LoVo (cell line): Measurements from ENCODE around the gene TRIM28.
A peak's percentile ranks its signal among the peaks of the same experiment; 100 is the strongest.
"Not testable (repeated sequence)": the region's sequence is repeated elsewhere in the genome, so short reads cannot be mapped to it uniquely, and the experiment has no call there.

ENCODE experiments used
- DNase-seq: peaks from one replicate; pipeline ENCODE4 v3.0.0-alpha.2; 2016; ENCODE audit warnings: low spot score

The TRIM28 gene

GRCh38 chr19:58543826-58544590 lies at the start of gene TRIM28:
Gene TRIM28, plus strand, starts transcription at chr19:58544064. Its CDS starts 694 bp downstream, at chr19:58544758.
- peak; percentile 98 for DNase-seq

- no peak for DNase-seq
These were observed 46.2 kb upstream of the TRIM28 start for GRCh38 chr19:58497634-58498170.

- no peak for DNase-seq
These were observed 45.4 kb upstream of the TRIM28 start for GRCh38 chr19:58498316-58499020.

GRCh38 chr19:58499021-58499927 lies 44.6 kb upstream of the TRIM28 start:
- DNase-seq: peak; percentile 99

GRCh38 chr19:58500242-58500641 lies 43.6 kb upstream of the TRIM28 start:
- no peak for DNase-seq

GRCh38 chr19:58507602-58508223 lies 36.2 kb upstream of the TRIM28 start:
- DNase-seq: not testable (repeated sequence)

GRCh38 chr19:58509731-58510083 lies 34.2 kb upstream of the TRIM28 start:
- DNase-seq: no peak

GRCh38 chr19:58510084-58510862 lies 33.6 kb upstream of the TRIM28 start:
- DNase-seq: no peak

GRCh38 chr19:58511353-58512208 lies 32.3 kb upstream of the TRIM28 start, which contains the start of gene SLC27A5:
Gene SLC27A5, minus strand, starts transcription at chr19:58511992. Its CDS starts 37 bp downstream, at chr19:58511955.
- DNase-seq: no peak

- DNase-seq: no peak
These were observed 30.6 kb upstream of the TRIM28 start for GRCh38 chr19:58513213-58513693.

- peak; percentile 90 for DNase-seq
These were observed 29.9 kb upstream of the TRIM28 start for GRCh38 chr19:58513694-58514563.

GRCh38 chr19:58514564-58515022 lies 29.3 kb upstream of the TRIM28 start:
- DNase-seq: no peak

- DNase-seq: no peak
These were observed 28.6 kb upstream of the TRIM28 start for GRCh38 chr19:58515259-58515658.

GRCh38 chr19:58516246-58516836 lies 27.5 kb upstream of the TRIM28 start:
- DNase-seq: no peak

GRCh38 chr19:58516964-58517833 lies 26.7 kb upstream of the TRIM28 start:
- no peak for DNase-seq

GRCh38 chr19:58518256-58519086 lies 25.4 kb upstream of the TRIM28 start:
- DNase-seq: no peak
